ENCODE data around the gene FOXC2.
"Not testable (repeated sequence)": the region's sequence is repeated elsewhere in the genome, so short reads cannot be mapped to it uniquely, and the experiment has no call there.

FOXC2 gene

GRCh38 chr16:86587487-86587886 is 20.9 kb downstream of the FOXC2 start:
- no peak for DNase-seq (ENCODE audit: low read depth in 1 of 2, low spot score in 1 of 2)

GRCh38 chr16:86587955-86588354 is 21.3 kb downstream of the FOXC2 start:
- not testable (repeated sequence) for DNase-seq (ENCODE audit: low read depth in 1 of 2, low spot score in 1 of 2)

- DNase-seq (ENCODE audit: low read depth in 1 of 2, low spot score in 1 of 2) = no peak
Measured at GRCh38 chr16:86590501-86591144, 24.0 kb downstream of the FOXC2 start.

GRCh38 chr16:86591270-86591669 is 24.6 kb downstream of the FOXC2 start:
- no peak for DNase-seq (ENCODE audit: low read depth in 1 of 2, low spot score in 1 of 2)

- DNase-seq (ENCODE audit: low read depth in 1 of 2, low spot score in 1 of 2) = no peak
Measured at GRCh38 chr16:86593913-86594620, 27.4 kb downstream of the FOXC2 start.

GRCh38 chr16:86594721-86595120 is 28.1 kb downstream of the FOXC2 start:
- DNase-seq (ENCODE audit: low read depth in 1 of 2, low spot score in 1 of 2) = no peak

- no peak for DNase-seq (ENCODE audit: low read depth in 1 of 2, low spot score in 1 of 2)
Measured at GRCh38 chr16:86595983-86596605, 29.5 kb downstream of the FOXC2 start.

- DNase-seq (ENCODE audit: low read depth in 1 of 2, low spot score in 1 of 2) = no peak
Measured at GRCh38 chr16:86597126-86597879, 30.7 kb downstream of the FOXC2 start.

- DNase-seq (ENCODE audit: low read depth in 1 of 2, low spot score in 1 of 2) = no peak
Measured at GRCh38 chr16:86597880-86598606, 31.4 kb downstream of the FOXC2 start.

- DNase-seq (ENCODE audit: low read depth in 1 of 2, low spot score in 1 of 2) = no peak
Measured at GRCh38 chr16:86598607-86599565, 32.3 kb downstream of the FOXC2 start.

GRCh38 chr16:86601356-86601755 is 34.7 kb downstream of the FOXC2 start:
- DNase-seq (ENCODE audit: low read depth in 1 of 2, low spot score in 1 of 2) = no peak

- no peak for DNase-seq (ENCODE audit: low read depth in 1 of 2, low spot score in 1 of 2)
Measured at GRCh38 chr16:86602521-86602920, 35.9 kb downstream of the FOXC2 start.

- DNase-seq (ENCODE audit: low read depth in 1 of 2, low spot score in 1 of 2) = peak in 1 of 2 donors; percentile 26
Measured at GRCh38 chr16:86604436-86605193, 38.0 kb downstream of the FOXC2 start.

GRCh38 chr16:86605950-86606349 is 39.3 kb downstream of the FOXC2 start:
- no peak for DNase-seq (ENCODE audit: low read depth in 1 of 2, low spot score in 1 of 2)

GRCh38 chr16:86608301-86608747 is 41.7 kb downstream of the FOXC2 start:
- DNase-seq (ENCODE audit: low read depth in 1 of 2, low spot score in 1 of 2) = no peak

- DNase-seq (ENCODE audit: low read depth in 1 of 2, low spot score in 1 of 2) = no peak
Measured at GRCh38 chr16:86609115-86609514, 42.5 kb downstream of the FOXC2 start.

GRCh38 chr16:86609661-86610060 is 43.0 kb downstream of the FOXC2 start:
- no peak for DNase-seq (ENCODE audit: low read depth in 1 of 2, low spot score in 1 of 2)

GRCh38 chr16:86610779-86611524 is 44.3 kb downstream of the FOXC2 start:
- no peak for DNase-seq (ENCODE audit: low read depth in 1 of 2, low spot score in 1 of 2)
